Stomach (tissue), 8 donors: ENCODE measurements around the gene SMIM45.

Source experiments
- DNase-seq, 2 donors: peaks; one replicate each; pipeline versions ENCODE4 v3.0.0 to v3.0.0-alpha.2; 2013 to 2019
- H3K27ac ChIP-seq, 5 donors: fragments of 200-600 bp in 4 of 5; sonication (generic) in 4 of 5; one replicate each; pipeline ENCODE4 v1.5.1; 2013 to 2019; ENCODE audit warnings: mild to moderate bottlenecking in 1 of 5, moderate library complexity in 1 of 5
- H3K27me3 ChIP-seq, 3 donors: fragments of 200-600 bp; sonication (generic); one replicate each; pipeline ENCODE4 v1.5.1; 2017 to 2019; ENCODE audit warnings: mixed run types in 1 of 3
- H3K36me3 ChIP-seq, 4 donors: fragments of 200-600 bp; sonication (generic); 1 replicate in 3 of 4; 2 replicates in 1 of 4; pipeline ENCODE4 v1.5.1; 2016 to 2019
- H3K4me1 ChIP-seq, 4 donors: fragments of 200-600 bp; sonication (generic); one replicate each; pipeline ENCODE4 v1.5.1; 2016 to 2019
- H3K4me3 ChIP-seq, 4 donors: fragments of 200-600 bp; sonication (generic) in 3 of 4; one replicate each; pipeline ENCODE4 v1.5.1; 2016 to 2019; ENCODE audit warnings: mild to moderate bottlenecking in 1 of 4
- H3K9me3 ChIP-seq, 4 donors: fragments of 200-600 bp; sonication (generic); one replicate each; pipeline ENCODE4 v1.5.1; 2016 to 2019
- EP300 ChIP-seq: sonication (generic); formaldehyde crosslinking; IDR thresholded peaks from one replicate; pipeline ENCODE4 v1.6.1; 2017; ENCODE audit warnings: antibody characterized with exemption
- POLR2A ChIP-seq, 4 donors: fragments of 450-650 bp; IDR thresholded peaks; one replicate each; pipeline ENCODE4 v1.6.1; 2016; ENCODE audit warnings: antibody characterized with exemption in 4 of 4, control low read depth in 2 of 4, mild to moderate bottlenecking in 1 of 4, moderate library complexity in 1 of 4
- POLR2AphosphoS5 ChIP-seq, 3 donors: sonication (generic); formaldehyde crosslinking; IDR thresholded peaks; one replicate each; pipeline ENCODE4 v1.6.1; 2016; ENCODE audit warnings: antibody characterized with exemption in 3 of 3
- WGBS, 5 donors: extraction: QIAGEN DNeasy Blood & Tissue Kit in 3 of 5; methylation state at CpG; one replicate each; pipeline versions ENCODE4 v1.1.5 to v1.1.7; 2013 to 2018; 5-methylcytosine and 5-hydroxymethylcytosine counted together
- intact Hi-C: fragments of 100-400 bp; cut with DNase I; formaldehyde crosslinking; loops from one replicate; pipeline ENCODE4 v1.15.1; 2023; ENCODE audit warnings: low total_unique reads
- TF ChIP-seq, protein P1 (sequence below), 7 experiments: fragments of 450-650 bp in 4 of 7; fragments of 200-600 bp in 3 of 7; sonication (generic) in 3 of 7; IDR thresholded peaks; one replicate each; pipeline ENCODE4 v1.5.1; 2016 to 2019; ENCODE audit warnings: antibody characterized with exemption in 7 of 7, control low read depth in 2 of 7, mild to moderate bottlenecking in 1 of 7
- donor health status: healthy with polysubstance abuse.
- donor health status: Bipolar disorder and iron deficiency.
- donor health status: healthy.

SMIM45 gene

DNA sequence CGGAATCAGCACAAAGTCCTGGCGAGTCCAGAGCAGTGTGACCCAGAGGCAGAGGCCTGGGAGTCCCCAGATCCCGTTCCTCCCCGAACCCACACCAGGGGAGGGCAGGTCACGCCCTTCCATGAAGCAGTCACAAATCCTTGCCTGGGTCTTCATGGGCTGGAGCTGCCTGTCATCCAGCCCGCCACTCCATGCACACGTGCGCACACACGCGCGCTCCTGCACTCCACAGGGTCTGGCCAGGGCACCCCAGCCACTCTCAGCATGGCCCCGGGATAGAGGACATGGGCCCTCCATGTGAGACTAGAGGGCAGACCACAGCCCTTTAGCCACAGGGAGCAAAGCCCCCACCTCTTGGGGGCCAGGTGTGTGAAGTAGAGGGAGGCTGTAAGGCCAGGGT is 19.6 kb upstream of the SMIM45 start:
- DNase-seq, result no peak
- Histone ChIP-seq H3K27ac (no peak overlapping the region), H3K36me3 (no peaks in the 10 kb centered on the region), H3K9me3 (no peaks in the 10 kb centered on the region), H3K27me3 (peaks cover 0 to 9% (median 0%) of the 10 kb centered on the region in 3 donors), H3K4me3 (no peak overlapping the region), H3K4me1 (no peaks in the 10 kb centered on the region)
- 91 to 96% (median 94%) methylated on average over 10 to 12 of the region's 12 CpGs for WGBS, 5 donors
- intact Hi-C loops, result loop anchor here (10.0 kb wide), 1 partner anchor 178 kb away; no protein-coding TSS in a partner anchor
- TF ChIP-seq EP300, result no peak
- TF ChIP-seq POLR2A (IDR thresholded peaks at IDR 0.05), result no peak
- TF ChIP-seq POLR2AphosphoS5 (IDR thresholded peaks at IDR 0.05), result no peak
- TF ChIP-seq, protein P1, sequence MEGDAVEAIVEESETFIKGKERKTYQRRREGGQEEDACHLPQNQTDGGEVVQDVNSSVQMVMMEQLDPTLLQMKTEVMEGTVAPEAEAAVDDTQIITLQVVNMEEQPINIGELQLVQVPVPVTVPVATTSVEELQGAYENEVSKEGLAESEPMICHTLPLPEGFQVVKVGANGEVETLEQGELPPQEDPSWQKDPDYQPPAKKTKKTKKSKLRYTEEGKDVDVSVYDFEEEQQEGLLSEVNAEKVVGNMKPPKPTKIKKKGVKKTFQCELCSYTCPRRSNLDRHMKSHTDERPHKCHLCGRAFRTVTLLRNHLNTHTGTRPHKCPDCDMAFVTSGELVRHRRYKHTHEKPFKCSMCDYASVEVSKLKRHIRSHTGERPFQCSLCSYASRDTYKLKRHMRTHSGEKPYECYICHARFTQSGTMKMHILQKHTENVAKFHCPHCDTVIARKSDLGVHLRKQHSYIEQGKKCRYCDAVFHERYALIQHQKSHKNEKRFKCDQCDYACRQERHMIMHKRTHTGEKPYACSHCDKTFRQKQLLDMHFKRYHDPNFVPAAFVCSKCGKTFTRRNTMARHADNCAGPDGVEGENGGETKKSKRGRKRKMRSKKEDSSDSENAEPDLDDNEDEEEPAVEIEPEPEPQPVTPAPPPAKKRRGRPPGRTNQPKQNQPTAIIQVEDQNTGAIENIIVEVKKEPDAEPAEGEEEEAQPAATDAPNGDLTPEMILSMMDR (IDR thresholded peaks at IDR 0.05), result no peak

GRCh38 chr22:41933411-41934177 is 18.4 kb upstream of the SMIM45 start:
- DNase-seq, result no peak
- Histone ChIP-seq H3K4me1 (peaks cover 0 to 2% (median under 1%) of the 10 kb centered on the region in 4 donors), H3K4me3 (no peak overlapping the region), H3K27me3 (no peaks in the 10 kb centered on the region), H3K9me3 (no peaks in the 10 kb centered on the region), H3K36me3 (no peaks in the 10 kb centered on the region), H3K27ac (no peak overlapping the region)
- WGBS, 5 donors, result 79 to 86% (median 81%) methylated on average over 8 to 16 of the region's 16 CpGs
- TF ChIP-seq POLR2A (IDR thresholded peaks at IDR 0.05) (no peak), POLR2AphosphoS5 (IDR thresholded peaks at IDR 0.05) (no peak), EP300 (no peak)
- TF ChIP-seq, protein P1 (IDR thresholded peaks at IDR 0.05), result no peak
- intact Hi-C loops, result loop anchor here (10.0 kb wide), 1 partner anchor 179 kb away; no protein-coding TSS in a partner anchor

- Histone ChIP-seq H3K9me3 (no peaks in the 10 kb centered on the region), H3K27me3 (no peaks in the 10 kb centered on the region), H3K4me1 (peaks cover 0 to 10% (median 8%) of the 10 kb centered on the region in 4 donors), H3K36me3 (no peaks in the 10 kb centered on the region), H3K4me3 (no peak overlapping the region), H3K27ac (no peak overlapping the region)
- no peak for TF ChIP-seq EP300
- no peak for TF ChIP-seq POLR2A (IDR thresholded peaks at IDR 0.05)
- TF ChIP-seq, protein P1 (IDR thresholded peaks at IDR 0.05), result no peak
- TF ChIP-seq POLR2AphosphoS5 (IDR thresholded peaks at IDR 0.05), result no peak
- WGBS, 5 donors, result 93 to 97% (median 96%) methylated on average over 17 of the region's 17 CpGs
- DNase-seq, result no peak
- intact Hi-C loops, result loop anchor here (5.0 to 10.0 kb wide), 2 partner anchors 180 to 237 kb away; partner anchors contain the start of gene MEI1
Observed at GRCh38 chr22:41934284-41935014, 17.5 kb upstream of the SMIM45 start.

DNA sequence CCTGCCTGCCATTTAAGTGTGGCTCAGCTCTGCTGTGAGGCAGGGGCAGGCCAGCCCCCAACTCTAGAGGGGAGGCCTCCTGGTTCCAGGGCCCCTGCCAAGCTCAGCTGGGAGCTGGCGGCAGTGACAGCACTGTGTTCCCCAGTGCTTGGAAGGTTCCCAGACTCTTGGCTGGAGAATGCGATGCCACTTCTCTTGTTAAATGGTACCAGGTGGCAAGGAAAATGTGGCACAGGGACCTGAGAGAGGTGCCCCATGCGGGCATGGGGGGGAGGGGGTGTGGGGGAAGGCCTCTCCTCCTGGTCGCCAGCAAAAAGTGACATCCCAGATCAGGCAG is 17.0 kb upstream of the SMIM45 start:
- Histone ChIP-seq H3K27me3 (no peaks in the 10 kb centered on the region), H3K4me1 (peaks cover 2 to 14% (median 11%) of the 10 kb centered on the region in 4 donors), H3K9me3 (no peaks in the 10 kb centered on the region), H3K4me3 (no peak overlapping the region), H3K27ac (no peak overlapping the region), H3K36me3 (no peaks in the 10 kb centered on the region)
- no peak for DNase-seq
- intact Hi-C loops, result loop anchor here (5.0 to 10.0 kb wide), 2 partner anchors 180 to 238 kb away; partner anchors contain the start of gene MEI1
- TF ChIP-seq EP300 (no peak), POLR2AphosphoS5 (IDR thresholded peaks at IDR 0.05) (no peak)
- 88 to 100% (median 95%) methylated on average over 1 to 4 of the region's 4 CpGs for WGBS, 5 donors
